HEK293T (cell line): ENCODE measurements around the gene RAMAC.
"Not testable (repeated sequence)": the region's sequence is repeated elsewhere in the genome, so short reads cannot be mapped to it uniquely, and the experiment has no call there.

ENCODE experiments used
- CTCF ChIA-PET: fragments of 350-600 bp; formaldehyde crosslinking; extraction: SDS; loops from one replicate; lab custom pipeline; 2021; ENCODE audit warnings: antibody characterized with exemption, inconsistent platforms; lab: Yijun Ruan, JAX
- POLR2A ChIA-PET: fragments of 350-600 bp; formaldehyde crosslinking; extraction: SDS; loops from one replicate; lab custom pipeline; 2020; ENCODE audit warnings: antibody characterized with exemption, inconsistent platforms; lab: Yijun Ruan, JAX
- DNase-seq: peaks from one replicate; pipeline ENCODE4 v3.0.0; 2012; ENCODE audit warnings: mixed read lengths; ENCODE audit errors: extremely low spot score
- ARNT ChIP-seq: fragments of 450-650 bp; IDR thresholded peaks from 2 replicates; pipeline ENCODE4 v1.6.1; 2017; ENCODE audit warnings: mild to moderate bottlenecking
- BHLHE40 ChIP-seq: fragments of 450-650 bp; IDR thresholded peaks from 2 replicates; pipeline ENCODE4 v1.6.1; 2016; ENCODE audit warnings: mild to moderate bottlenecking, moderate library complexity, borderline replicate concordance
- CTBP1 ChIP-seq: fragments of 450-650 bp; IDR thresholded peaks from 2 replicates; pipeline ENCODE4 v1.6.1; 2016; ENCODE audit warnings: borderline replicate concordance
- ELF4 ChIP-seq: fragments of 450-650 bp; IDR thresholded peaks from 2 replicates; pipeline ENCODE4 v1.6.1; 2017; ENCODE audit warnings: antibody characterized with exemption
- FOXA1 ChIP-seq: fragments of 450-650 bp; IDR thresholded peaks from 2 replicates; pipeline ENCODE4 v1.6.1; 2016; ENCODE audit warnings: mild to moderate bottlenecking
- FOXK2 ChIP-seq: fragments of 450-650 bp; IDR thresholded peaks from 2 replicates; pipeline ENCODE4 v1.6.1; 2016; ENCODE audit warnings: mild to moderate bottlenecking
- FOXM1 ChIP-seq: fragments of 450-650 bp; IDR thresholded peaks from 2 replicates; pipeline ENCODE4 v1.6.1; 2017; ENCODE audit warnings: mild to moderate bottlenecking, borderline replicate concordance
- HDGF ChIP-seq: fragments of 450-650 bp; IDR thresholded peaks from 2 replicates; pipeline ENCODE4 v1.6.1; 2017; ENCODE audit warnings: antibody characterized with exemption, borderline replicate concordance
- L3MBTL2 ChIP-seq: fragments of 450-650 bp; conservative IDR thresholded peaks from 2 replicates; pipeline ENCODE4 v1.6.1; 2016; ENCODE audit warnings: mild to moderate bottlenecking
- LEF1 ChIP-seq: fragments of 450-650 bp; IDR thresholded peaks from 2 replicates; pipeline ENCODE4 v1.6.1; 2017; ENCODE audit warnings: mild to moderate bottlenecking, borderline replicate concordance
- NFRKB ChIP-seq: fragments of 450-650 bp; IDR thresholded peaks from 2 replicates; pipeline ENCODE4 v1.6.1; 2016; ENCODE audit warnings: mild to moderate bottlenecking, moderate library complexity
- PKNOX1 ChIP-seq: fragments of 450-650 bp; IDR thresholded peaks from 2 replicates; pipeline ENCODE4 v1.6.1; 2016
- SP1 ChIP-seq: fragments of 450-650 bp; IDR thresholded peaks from 2 replicates; pipeline ENCODE4 v1.6.1; 2017
- SUZ12 ChIP-seq: fragments of 450-650 bp; IDR thresholded peaks from 2 replicates; pipeline ENCODE4 v1.6.1; 2016; ENCODE audit warnings: mild to moderate bottlenecking
- TARDBP ChIP-seq: fragments of 450-650 bp; IDR thresholded peaks from 2 replicates; pipeline ENCODE4 v1.6.1; 2016
- ZNF384 ChIP-seq: fragments of 450-650 bp; IDR thresholded peaks from 2 replicates; pipeline ENCODE4 v1.6.1; 2016

The RAMAC gene

DNA sequence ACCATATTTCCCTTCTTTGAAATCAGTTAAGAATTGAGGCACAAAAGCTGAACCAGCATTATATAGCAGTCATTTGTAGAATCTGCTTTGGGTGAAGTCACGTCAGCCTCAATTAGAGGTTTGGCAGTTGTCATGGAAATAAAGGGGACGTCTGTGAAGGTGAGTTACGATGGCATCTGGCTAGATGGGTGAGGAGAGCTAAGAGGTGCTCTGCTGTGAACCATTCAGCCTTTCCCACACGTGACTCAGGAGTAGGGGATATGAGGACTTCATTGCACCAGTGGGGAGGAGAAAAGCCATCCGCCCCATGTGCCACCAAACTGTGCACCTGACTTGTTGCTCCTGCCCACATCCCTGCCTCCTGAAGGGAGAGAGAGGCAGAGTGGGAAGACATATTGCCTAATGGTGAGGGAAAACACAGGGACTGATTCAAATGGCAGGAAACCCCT, 28.2 kb downstream of the RAMAC start:
- no peak for DNase-seq
- ChIA-PET POLR2A (interaction anchor here (0.6 to 2.1 kb wide), 2 partner anchors 11 to 113 kb away, joined by 3 to 5 read pairs; no protein-coding TSS in a partner anchor), CTCF (no interaction called here)
- TF ChIP-seq FOXM1 (no peak), L3MBTL2 (no peak), BHLHE40 (no peak), HDGF (no peak), LEF1 (no peak), NFRKB (no peak), FOXA1 (no peak), SP1 (no peak), ARNT (no peak), CTBP1 (no peak), FOXK2 (no peak), PKNOX1 (no peak), ZNF384 (no peak), SUZ12 (no peak), ELF4 (no peak), TARDBP (no peak)

GRCh38 chr15:83015361-83015760, 29.4 kb downstream of the RAMAC start:
- no peak for TF ChIP-seq ARNT
- TF ChIP-seq NFRKB, result no peak
- no peak for TF ChIP-seq TARDBP
- TF ChIP-seq SUZ12, result no peak
- no peak for TF ChIP-seq FOXM1
- no peak for TF ChIP-seq LEF1
- TF ChIP-seq FOXA1, result no peak
- TF ChIP-seq ELF4, result no peak
- TF ChIP-seq HDGF, result no peak
- TF ChIP-seq SP1, result no peak
- TF ChIP-seq ZNF384, result no peak
- TF ChIP-seq L3MBTL2, result no peak
- TF ChIP-seq BHLHE40, result no peak
- TF ChIP-seq PKNOX1, result no peak
- CTCF ChIA-PET, result no interaction called here
- POLR2A ChIA-PET, result no interaction called here
- no peak for DNase-seq

DNA sequence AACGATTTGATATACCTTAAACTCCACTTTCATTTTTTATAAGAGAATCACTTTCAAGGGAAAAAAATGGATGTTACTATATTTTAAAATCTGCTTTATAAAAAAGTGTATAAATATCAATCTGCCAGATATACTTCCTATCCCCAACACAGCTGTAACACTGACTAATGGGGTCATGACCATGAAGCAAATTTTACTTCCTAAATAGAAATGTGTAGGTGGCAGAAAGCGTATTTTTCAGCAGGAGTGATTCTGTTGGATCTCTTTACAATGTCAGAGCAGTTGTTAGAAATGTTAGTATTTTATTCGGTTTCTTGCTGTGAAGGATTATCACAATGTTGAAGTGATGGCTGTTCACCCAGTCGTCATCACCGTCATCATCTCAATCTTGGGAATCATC, 30.9 kb downstream of the RAMAC start:
- ChIA-PET CTCF (no interaction called here), POLR2A (no interaction called here)

DNA sequence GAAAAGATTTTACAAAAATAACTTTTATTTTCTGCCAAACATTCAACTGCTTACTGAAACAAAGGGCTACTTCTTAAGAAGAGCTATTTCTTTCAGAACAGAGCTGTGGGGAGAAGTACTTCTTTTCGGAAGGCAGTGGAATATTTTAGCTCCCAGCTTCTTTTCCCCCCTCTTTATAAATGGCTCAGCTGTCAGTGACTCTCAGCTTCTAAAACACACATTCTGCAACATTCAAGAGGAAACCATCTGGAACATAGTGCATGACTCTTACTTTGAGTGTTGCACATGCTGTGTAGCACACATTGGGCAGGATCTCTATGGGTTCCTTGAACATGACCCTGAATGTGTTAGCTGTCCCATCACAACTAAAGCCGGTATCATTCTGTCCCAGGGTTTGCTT, 32.4 kb downstream of the RAMAC start:
- CTCF ChIA-PET, result no interaction called here

More for the DNA sequence above, 30.9 kb downstream of the RAMAC start:
- TF ChIP-seq TARDBP (no peak), NFRKB (no peak), FOXA1 (no peak), CTBP1 (no peak), ZNF384 (no peak), ARNT (no peak), SP1 (no peak), LEF1 (no peak), SUZ12 (no peak), HDGF (no peak)
- DNase-seq, result no peak

DNA sequence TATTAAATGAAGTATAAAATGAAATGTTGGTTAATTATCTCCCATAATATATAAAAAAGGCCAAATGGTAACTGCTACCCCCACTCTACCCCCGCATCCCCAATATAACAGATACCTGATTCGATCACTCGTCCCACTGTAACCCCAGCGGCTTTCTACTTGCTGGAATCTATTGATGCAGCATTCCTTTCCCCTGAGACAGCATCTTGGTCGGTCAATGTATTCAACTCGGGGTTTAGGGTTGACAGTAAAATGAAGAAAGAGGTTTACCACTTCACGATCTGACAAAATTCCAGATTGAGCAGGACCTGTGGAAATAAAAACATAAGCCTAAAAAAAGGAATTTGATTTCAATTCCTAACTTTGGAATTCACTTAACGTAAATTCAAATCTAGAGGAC, 44.0 kb downstream of the RAMAC start:
- ChIA-PET CTCF (no interaction called here), POLR2A (no interaction called here)
- no peak for DNase-seq
- TF ChIP-seq L3MBTL2 (no peak), ZNF384 (no peak), HDGF (no peak), FOXM1 (no peak), NFRKB (no peak), SP1 (no peak), LEF1 (no peak), FOXA1 (no peak), TARDBP (no peak), CTBP1 (no peak), ELF4 (no peak), FOXK2 (no peak), ARNT (no peak), BHLHE40 (no peak), SUZ12 (no peak), PKNOX1 (no peak)

More for the DNA sequence above, 32.4 kb downstream of the RAMAC start:
- POLR2A ChIA-PET, result no interaction called here
- no peak for DNase-seq
- TF ChIP-seq L3MBTL2 (no peak), FOXK2 (no peak), ZNF384 (no peak), SP1 (no peak), FOXA1 (no peak)

GRCh38 chr15:83031234-83031633, 45.2 kb downstream of the RAMAC start:
- DNase-seq, POLR2A ChIA-PET, CTCF ChIA-PET: not testable (repeated sequence)

GRCh38 chr15:83036253-83036652, 50.2 kb downstream of the RAMAC start:
- ChIA-PET CTCF (no interaction called here), POLR2A (no interaction called here)
- no peak for TF ChIP-seq SUZ12
- DNase-seq, result no peak
